Measurements from ENCODE around the gene PLPP7.
"Not testable (repeated sequence)": the region's sequence is repeated elsewhere in the genome, so short reads cannot be mapped to it uniquely, and the experiment has no call there.

PLPP7 gene

DNA sequence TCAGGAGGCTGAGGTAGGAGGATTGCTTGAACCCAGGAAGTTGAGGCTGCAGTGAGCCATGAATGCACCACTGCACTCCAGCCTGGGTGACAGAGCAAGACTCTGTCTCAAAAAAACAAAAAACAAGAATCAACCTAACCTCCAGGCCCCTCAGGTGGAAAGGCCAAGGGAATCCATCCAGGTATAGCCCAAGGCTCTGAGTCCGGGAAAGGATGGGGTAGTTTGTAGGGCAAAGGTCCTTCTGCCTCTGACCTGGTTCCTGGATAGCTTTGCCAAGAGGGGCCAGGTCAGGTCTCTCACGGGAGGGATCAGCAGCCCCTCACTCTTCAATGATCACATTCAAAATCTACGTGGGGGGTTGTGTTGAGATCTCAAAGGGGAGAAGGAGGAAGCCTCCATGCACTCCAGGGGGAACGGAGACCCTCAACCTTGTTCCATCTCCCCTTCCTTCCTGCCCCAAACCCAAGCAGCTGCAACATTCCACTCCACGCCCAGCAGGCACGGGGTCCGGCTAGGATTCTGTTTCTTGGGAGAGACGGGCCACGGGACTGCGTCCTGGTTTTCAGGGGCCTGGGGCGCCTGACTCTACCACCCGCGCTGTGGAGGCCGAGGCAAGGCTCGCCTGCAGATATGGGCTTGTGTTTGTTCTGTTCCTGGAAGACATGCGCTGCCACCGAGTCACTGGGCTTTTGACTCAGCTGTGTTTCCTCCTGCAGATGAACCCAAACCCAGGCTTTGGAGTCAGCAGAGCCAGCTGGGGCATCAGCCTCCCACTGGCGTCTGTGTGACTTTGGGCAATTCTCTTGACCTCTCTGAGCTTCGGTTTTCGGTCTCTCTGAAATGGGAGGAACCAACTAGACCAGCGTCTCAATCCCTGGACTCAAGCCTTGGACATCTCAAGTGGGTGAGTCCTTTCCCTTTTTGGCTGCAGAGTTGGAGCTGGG lies 35.5 kb downstream of the PLPP7 start:
- in situ Hi-C loops (cut with MboI; ENCODE audit: low sequenced_read_pairs): no loop called here

- in situ Hi-C loops (cut with MboI; ENCODE audit: low sequenced_read_pairs): no loop called here
Observed at GRCh38 chr9:131329241-131329641, 39.7 kb downstream of the PLPP7 start.

DNA sequence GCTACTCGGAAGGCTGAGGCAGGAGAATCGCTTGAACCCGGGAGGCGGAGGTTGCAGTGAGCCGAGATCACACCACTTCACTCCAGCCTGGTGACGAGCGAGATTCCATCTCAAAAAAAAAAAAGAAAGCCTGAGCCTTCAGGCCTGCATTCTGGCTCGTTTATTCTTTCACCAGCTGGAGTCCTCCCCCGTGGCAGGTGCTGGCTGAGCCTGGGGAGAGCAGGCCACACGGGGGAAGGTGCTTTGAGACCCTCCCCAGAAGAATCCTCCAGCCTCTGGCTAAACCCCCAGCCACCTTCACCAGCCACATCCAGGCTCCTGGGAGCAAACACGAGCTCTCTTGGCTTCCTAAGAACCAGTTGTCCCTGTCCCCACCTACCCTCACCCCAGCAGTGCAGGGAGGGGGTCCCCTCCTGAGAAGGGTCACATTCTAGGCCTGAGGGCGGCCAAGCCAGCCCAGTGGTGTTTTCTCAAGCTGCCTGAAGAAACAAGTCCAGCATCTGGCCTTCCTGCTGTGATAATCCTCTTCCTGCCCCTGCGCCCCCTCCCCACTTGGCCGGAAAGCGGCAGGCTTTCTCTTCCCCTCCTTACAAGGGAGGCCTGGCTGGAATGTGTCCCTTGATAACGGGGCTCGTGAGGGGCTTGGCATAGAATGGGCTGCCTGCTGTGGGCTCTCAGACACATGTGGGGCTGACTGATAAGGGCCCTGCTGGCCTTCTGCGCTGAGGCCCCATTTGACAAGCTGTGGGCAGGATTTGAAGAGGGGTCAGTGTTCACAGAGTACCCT lies 41.5 kb downstream of the PLPP7 start:
- in situ Hi-C loops (cut with MboI; ENCODE audit: low sequenced_read_pairs): loop anchor here (10.0 kb wide), 1 partner anchor 146 kb away; no protein-coding TSS in a partner anchor

DNA sequence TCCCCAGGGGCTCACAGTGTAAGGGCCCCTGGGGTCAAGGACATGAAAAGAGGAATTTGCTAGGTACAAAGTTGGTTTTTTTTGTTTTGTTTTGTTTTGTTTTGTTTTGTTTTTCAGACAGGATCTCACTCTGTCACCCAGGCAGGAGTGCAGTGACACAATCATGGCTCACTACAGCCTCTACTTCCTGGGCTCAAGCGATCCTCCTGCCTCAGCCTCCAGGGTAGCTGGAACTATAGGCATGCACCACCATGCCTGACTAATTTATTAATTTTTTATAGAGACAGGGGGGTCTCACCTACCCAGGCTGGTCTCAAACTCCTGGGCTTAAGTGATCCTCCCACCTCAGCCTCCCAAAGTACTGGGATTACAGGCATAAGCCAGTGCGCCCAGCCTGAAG lies 42.5 kb downstream of the PLPP7 start:
- in situ Hi-C loops (cut with MboI; ENCODE audit: low sequenced_read_pairs): loop anchor here (10.0 kb wide), 1 partner anchor 147 kb away; no protein-coding TSS in a partner anchor

DNA sequence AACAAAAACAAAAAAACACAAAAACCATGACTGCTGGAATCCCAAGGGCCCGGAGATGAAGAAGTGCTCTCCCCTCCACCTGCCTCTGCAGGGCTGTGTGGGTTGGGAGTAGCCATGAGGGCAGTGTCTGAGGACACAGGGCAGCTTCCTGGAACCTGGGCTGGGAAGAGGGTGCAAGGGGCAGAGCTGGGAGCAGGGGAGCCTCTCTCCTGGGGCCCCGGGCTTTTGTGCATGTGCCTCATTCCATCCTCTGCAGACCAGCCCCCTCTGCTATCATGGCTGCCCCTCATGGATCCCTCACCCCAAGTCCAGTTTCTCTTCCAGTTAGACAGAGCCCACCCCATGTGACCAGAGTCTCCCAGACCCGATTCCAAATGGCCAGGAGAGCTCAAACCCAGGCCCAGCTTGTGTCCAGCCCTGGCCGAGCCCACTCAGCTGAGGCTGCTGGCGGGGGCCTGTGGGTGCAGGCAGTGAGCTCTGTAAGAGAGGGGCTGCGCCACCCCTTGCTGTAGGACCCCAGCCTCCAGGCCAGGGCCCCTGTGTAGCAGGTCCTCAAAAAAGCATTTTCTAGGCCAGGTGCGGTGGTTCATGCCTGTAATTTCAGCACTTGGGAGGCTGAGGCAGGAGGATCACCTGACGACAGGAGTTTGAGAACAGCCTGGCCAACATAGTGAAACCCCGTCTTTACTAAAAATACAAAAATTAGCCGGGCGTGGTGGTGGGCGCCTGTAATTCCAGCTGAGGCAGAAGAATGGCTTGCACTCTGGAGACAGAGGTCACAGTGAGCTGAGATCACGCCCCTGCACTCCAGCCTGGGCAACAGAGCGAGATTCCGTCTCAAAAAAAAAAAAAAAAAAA lies 44.5 kb downstream of the PLPP7 start:
- in situ Hi-C loops (cut with MboI; ENCODE audit: low sequenced_read_pairs): loop anchor here (10.0 kb wide), 1 partner anchor 149 kb away; no protein-coding TSS in a partner anchor

DNA sequence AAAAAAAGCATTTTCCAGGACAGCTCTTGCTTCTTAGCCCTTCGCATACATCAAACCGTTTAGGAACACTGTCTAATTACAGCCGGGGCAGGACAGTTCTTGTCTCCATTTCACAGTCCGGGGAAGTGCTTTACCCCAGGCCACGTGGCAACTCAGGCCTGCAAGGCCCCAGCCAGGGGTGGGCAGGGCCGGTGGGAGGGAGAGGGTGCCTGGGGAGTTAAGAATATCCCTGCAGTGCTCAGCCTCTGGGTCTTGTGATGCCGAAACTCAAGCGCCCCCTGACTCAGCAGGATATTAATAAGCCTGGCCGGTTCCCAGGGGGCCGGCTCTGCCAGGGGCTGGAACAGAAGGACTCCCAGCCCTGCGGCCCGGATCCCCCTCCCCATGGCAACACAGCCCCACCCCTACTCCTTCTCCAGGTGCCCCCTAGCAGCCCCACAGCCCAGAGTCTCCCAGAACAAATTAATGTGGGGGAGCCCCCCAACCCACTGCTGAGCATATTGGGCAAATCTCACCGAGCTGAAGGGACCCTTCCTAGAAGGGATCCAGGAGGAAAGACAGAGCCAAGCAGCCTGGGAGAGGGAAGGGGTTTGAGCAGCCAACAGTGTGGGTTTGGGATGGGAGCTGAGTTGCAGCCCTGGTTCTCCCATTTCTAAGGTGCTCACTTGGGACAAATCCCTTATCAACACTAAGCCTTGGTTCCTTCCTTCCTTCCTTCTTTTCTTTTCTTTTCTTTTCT lies 45.3 kb downstream of the PLPP7 start:
- in situ Hi-C loops (cut with MboI; ENCODE audit: low sequenced_read_pairs): loop anchor here (10.0 kb wide), 1 partner anchor 150 kb away; no protein-coding TSS in a partner anchor

DNA sequence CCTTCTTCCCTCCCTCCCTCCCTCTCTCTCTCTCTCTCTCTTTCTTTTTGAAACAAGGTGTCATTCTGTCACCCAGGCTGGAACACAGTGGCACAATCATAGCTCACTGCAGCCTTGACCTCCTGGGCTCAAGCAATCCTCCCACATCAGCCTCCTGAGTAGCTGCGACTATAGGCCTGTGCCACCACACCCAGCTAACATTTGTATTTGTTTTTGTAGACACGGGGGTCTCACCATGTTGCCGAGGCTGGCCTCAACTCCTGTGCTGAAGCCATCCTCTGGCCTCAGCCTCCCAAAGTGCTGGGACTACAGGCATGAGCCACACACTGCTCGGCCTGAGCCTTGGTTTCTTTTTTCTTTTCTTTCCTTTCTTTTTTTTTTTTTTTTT lies 45.8 kb downstream of the PLPP7 start:
- in situ Hi-C loops (cut with MboI; ENCODE audit: low sequenced_read_pairs): loop anchor here (10.0 kb wide), 1 partner anchor 151 kb away; no protein-coding TSS in a partner anchor

DNA sequence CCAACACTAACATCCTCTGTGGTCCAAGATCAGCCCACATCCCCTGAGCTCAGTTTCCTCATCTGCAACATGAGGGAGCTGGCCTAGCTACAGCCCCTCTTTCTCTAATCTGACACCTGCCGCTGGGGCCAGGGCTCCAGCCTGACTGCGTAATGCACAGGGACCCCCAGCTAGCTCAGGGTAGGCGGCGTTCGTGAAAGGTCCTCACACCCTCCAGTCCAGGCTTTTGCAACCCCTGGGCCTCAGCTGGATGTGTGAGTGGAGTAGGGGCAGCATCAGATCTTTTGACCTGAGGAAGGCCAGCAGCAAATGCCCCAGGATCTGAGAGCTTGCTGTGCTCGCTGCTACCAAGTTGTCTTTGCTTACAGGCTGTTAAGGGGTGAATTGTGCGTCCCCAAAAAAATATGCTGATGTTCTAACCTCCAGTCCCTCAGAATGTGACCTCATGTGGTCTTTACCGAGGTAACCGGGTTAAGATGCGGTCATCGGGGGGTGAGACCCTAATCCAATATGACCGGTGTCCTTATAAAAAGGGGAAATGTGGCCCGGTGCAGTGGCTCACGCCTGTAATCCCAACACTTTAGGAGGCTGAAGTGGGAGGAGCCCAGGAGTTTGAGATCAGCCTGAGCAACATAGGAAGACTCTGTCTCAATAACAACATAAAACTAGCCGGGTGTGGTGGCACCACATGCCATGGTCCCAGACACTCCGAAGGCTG lies 47.8 kb downstream of the PLPP7 start:
- in situ Hi-C loops (cut with MboI; ENCODE audit: low sequenced_read_pairs): loop anchor here (10.0 kb wide), 1 partner anchor 152 kb away; no protein-coding TSS in a partner anchor

DNA sequence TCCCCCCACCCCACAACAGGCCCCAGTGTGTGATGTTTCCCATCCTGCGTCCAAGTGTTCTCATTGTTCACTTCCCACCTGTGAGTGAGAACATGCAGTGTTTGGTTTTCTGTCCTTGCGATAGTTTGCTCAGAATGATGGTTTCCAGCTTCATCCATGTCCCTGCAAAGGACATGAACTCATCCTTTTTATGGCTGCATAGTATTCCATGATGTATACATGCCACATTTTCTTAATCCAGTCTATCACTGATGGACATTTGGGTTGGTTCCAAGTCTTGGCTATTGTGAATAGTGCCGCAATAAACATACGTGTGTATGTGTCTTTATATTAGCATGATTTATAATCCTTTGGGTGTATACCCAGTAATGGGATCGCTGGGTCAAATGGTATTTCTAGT lies 49.7 kb downstream of the PLPP7 start:
- in situ Hi-C loops (cut with MboI; ENCODE audit: low sequenced_read_pairs): loop anchor here (10.0 kb wide), 1 partner anchor 154 kb away; no protein-coding TSS in a partner anchor

DNA sequence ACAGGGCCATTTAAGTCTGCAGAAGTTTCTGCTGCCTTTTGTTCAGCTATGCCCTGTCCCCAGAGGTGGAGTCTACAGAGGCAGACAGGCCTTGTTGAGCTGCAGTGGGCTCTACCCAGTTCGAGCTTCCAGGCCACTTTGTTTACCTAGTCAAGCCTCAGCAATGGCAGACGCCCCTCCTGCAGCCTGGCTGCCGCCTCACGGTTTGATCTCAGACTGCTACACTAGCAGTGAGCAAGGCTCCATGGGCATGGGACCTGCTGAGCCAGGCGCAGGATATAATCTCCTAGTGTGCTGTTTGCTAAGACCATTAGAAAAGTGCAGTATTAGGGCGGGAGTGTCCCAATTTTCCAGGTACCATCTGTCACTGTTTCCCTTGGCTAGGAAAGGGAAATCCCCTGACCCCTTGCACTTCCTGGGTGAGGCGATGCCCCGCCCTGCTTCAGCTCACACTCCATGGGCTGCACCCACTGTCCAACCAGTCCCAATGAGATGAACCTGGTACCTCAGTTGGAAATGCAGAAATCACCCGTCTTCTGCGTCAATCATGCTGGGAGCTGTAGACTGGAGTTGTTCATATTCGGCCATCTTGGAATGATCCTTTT lies 55.5 kb downstream of the PLPP7 start:
- in situ Hi-C loops (cut with MboI; ENCODE audit: low sequenced_read_pairs): not testable (repeated sequence)

GRCh38 chr9:131346559-131346958 lies 57.0 kb downstream of the PLPP7 start:
- in situ Hi-C loops (cut with MboI; ENCODE audit: low sequenced_read_pairs): no loop called here

DNA sequence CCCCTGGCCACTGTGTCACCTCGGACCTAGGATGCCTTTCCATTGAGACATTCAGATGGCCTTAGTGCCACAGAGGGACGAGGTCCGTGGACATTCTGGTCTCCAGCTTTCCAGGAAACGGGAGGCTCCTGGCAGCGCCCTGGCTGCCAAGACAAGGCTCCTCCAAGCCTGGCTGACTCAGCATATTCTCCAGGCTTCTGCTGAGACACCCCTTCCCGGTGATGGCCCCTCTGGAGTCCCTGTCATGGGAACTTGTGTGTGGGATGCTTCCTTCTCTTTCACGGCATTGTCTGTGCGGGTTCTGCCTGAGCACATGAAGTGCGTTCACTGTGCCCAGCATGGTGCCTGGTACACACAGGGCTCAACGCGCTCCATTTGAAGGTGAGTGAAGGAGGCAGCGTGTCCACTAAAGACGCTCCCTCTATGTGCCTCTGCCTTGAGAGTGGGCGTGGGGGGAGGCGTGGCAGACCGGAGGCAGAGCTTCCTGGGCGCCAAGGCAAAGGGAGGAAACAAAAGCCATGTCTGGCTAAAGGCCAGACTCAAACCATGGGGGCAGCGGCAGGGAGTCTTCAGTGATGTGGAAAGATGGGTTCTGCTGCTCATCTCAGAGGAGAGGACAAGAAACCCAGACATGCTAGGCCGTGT lies 58.0 kb downstream of the PLPP7 start:
- in situ Hi-C loops (cut with MboI; ENCODE audit: low sequenced_read_pairs): no loop called here

DNA sequence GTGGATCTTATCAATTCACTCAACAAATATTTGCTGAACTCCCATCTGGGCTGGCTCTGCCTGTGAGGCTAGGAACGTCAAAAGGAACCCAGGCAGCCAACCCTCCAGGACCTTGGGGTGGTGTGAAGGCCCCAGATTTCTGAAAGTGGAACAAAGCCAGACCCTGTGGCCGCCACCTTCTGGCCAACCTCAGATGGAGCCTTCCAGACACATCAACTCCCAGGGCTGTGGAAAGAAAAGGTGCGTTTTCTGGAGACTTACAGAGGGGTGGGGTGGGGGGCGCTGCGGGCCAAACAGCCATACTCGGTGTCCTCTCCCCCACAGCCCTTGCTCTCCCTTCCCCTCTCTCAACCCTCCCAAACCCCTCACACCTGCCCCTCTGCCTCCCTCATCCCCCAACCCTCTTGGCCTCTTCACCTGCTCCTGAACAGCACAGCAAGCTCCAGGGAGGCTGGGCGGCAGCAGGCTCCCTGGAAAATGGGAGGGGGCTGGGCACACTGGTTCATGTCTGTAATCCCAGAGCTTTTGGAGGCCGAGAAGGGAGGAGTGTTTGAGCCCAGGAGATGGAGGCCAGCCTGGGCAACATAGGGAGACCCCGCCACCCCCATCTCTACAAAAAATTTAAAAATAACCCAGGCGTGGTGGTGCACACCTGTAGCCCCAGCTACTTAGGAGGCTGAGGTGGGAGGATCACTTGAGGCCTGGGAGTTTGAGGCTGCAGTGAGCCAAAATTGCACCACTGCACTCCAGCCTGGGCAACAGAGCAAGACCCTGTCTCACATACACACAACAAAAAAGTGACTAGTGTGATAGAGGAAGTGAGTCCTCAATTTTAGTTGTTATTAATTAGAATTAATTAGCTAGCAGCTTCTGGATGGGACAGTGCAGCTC lies 59.4 kb downstream of the PLPP7 start:
- in situ Hi-C loops (cut with MboI; ENCODE audit: low sequenced_read_pairs): no loop called here

DNA sequence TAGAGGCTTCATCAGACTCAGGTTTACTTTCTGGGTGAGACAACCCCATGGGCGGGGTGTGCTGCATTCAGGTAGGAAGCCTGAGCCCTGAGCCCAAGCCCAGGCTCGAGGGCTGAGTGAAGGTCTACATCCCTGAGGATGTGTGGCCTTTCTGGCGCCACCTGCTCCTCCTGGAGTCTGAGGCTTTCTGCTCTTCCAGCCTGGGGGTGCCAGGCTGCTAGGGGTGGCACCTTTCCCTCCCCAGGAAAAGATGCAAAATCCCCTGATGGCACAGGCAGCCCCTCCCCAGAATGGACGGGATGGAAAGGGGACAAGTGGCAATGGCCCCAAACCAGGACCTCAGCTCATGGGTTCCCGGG lies 60.0 kb downstream of the PLPP7 start:
- in situ Hi-C loops (cut with MboI; ENCODE audit: low sequenced_read_pairs): no loop called here

- in situ Hi-C loops (cut with MboI; ENCODE audit: low sequenced_read_pairs): no loop called here
Observed at GRCh38 chr9:131349881-131350563, 60.5 kb downstream of the PLPP7 start.

DNA sequence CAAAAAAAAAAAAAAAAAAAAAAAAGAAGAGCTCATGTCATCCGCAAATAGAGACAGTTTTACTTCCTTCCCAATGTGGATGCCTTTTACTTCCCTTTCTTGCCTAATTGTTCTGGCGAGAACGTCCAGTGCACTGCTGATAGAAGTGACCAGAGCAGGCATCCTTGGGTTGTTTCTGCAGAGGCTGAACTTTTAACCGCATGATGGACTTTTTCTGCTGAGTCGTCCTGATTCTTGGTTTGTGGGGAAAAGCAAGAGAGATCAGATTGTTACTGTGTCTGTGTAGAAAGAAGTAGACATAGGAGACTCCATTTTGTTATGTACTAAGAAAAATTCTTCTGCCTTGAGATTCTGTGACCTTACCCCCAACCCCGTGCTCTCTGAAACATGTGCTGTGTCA lies 67.0 kb downstream of the PLPP7 start:
- in situ Hi-C loops (cut with MboI; ENCODE audit: low sequenced_read_pairs): not testable (repeated sequence)

DNA sequence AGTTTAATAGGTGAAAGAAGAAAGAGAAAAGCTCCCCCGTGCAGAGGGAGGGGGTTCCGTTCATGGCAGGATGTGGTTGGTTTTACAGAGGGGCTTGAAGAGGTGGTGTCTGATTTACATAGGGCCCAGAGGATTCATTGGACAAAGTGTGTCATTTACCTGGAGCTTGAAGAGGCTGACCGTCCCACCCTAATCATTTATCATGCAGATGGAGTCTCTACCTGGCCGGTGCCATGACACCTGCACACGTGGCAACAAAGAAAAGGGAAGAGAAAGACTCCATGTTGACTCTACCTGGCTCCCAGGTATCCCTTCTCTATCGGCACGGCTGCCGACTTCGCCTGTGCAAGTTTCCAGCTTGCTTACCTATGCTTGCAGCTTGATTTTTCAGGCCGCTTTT lies 69.0 kb downstream of the PLPP7 start:
- in situ Hi-C loops (cut with MboI; ENCODE audit: low sequenced_read_pairs): no loop called here

Data from HL-60/S4 treated with phorbol 12-myristate 13-acetate at 8.2 ng/mL for 4 days and 3 days (cell line).